Hindlimb muscle (tissue), 1 donor: ENCODE data around the gene BTBD3. TPM values are rescaled to one million over a fixed set of nuclear protein-coding genes. Genes with fewer than 3 reads are reported as not detected.

Experiments used
- DNase-seq: peaks from one replicate; pipeline ENCODE4 v3.0.0-alpha.2; 2013
- polyA plus RNA-seq: library from polyadenylated mRNA; unstranded; fragments of 120-200 nt; gene quantifications from one replicate; pipeline ENCODE4 v1.2.1, GENCODE V29; 2013; ENCODE audit not compliant: insufficient read length

Gene BTBD3
- polyA plus RNA-seq, 1 donor: 38.6 TPM

GRCh38 chr20:11972478-11972877 is 54.8 kb downstream of the BTBD3 start:
- DNase-seq: no peak
